Fibroblast of skin of left biceps (primary cell): Measurements from ENCODE around the gene XPOT.
A peak's percentile ranks its signal among the peaks of the same experiment; 100 is the strongest.

Source experiments
- DNase-seq, 2 experiments: peaks; one replicate each; pipeline ENCODE4 v3.0.0-alpha.2; 2013; ENCODE audit warnings: low read depth in 2 of 2

XPOT gene

DNA sequence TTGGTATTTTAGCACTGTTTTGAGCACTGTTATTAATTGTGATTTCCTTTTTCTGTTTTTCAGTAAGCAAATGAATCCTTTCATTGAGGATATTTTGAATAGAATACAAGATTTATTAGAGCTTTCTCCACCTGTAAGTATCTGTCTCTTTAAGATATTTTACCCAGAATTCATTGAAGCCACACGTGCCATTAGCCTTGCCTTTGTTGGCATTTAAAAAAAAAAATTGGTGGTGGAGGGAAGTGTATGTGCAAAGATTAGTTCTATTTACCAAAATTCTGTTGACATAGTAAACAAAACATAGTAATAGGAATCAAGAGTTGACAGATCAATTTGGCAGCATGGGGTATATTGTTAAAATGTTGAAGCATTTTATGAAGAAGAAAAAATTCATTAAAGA lies 23.8 kb downstream of the XPOT start:
- no peak for DNase-seq

DNA sequence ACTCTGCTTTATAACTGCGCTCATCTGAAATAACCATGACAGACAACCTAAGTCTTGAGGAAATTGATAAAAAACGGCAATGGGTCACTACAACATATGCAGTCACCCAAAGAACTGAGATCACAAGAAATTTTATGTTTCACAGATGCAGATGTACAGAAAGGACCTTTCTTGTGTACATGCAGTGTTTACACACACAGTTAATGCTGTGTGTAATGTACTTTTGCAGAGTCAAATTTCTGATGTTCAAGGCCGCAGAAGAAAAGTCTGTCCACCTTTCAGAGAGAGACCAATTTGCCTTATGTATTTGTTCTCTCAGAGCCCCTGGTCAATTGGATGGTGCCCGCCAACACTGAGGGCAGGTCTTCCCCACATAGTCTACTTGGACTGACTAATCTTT lies 24.8 kb downstream of the XPOT start:
- no peak for DNase-seq

DNA sequence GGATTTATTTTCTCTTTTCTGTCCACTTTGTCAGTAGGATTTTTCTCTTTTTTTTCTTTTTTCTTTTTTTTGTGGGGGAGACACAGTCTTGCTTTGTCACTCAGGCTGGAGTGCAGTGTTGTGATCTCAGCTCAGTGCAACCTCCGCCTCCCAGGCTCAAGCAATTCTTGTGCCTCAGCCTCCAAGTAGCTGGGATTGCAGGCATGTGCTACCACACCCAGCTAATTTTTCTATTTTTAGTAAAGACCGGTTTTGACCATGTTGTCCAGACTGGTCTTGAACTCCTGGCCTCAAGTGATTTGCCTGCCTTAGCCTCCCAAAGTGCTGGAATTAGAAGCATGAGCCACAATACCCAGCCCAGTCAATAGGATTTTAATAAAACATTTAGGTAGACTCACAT lies 26.7 kb downstream of the XPOT start:
- no peak for DNase-seq

DNA sequence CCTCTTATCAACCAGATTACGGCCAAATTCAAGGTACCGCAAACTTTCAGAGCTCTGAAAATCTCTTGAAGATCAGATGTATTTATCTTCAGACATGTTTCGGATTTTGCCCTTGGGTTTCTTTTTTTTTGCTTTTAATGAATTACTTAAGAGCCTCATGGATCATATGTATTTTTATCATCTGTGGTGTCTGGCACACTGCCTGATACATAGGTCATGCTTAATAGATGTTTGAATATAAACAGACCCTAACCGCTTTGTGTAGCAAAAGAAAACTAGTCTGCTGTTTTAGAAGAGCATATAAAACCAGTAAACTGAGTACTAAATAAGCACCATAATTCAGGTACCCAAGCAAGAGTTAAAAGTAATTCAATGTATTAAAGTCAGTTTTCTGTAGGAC lies 27.6 kb downstream of the XPOT start:
- no peak for DNase-seq

DNA sequence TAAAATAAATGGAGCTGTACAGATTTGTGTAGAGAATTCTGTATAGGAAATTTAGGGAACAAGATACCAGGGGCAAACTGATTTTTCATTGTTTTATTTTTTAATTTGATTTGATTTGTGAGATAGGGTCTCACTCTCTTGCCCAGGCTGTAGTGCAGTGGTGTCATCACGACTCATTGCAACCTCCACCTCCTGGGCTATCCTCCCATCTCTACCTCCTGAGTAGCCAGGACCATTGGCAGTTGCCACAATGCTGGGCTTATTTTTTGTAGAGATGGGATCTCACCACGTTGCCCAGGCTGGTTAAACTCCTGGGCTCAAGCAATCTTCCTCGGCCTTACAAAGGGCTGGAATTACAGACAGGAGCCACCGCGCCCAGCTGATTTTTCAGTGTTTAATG lies 29.7 kb downstream of the XPOT start:
- DNase-seq: no peak

DNA sequence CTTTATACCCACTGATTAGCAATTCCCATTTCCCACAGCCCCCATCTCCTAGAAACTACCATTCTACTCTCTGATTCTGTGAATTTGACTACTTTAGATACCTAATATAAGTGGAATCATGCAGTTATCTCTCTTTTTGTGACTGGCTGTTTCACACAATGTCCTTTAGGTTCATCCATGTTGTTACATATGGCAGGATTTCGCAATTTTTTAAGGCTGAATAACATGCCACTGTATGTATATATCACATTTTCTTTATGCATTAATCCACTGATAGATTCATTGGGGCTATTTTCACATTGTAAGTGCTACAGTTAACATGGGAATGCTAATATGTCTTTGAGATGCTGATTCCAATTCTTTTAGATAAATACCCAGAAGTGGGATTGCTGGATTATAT lies 35.9 kb downstream of the XPOT start:
- DNase-seq: no peak

DNA sequence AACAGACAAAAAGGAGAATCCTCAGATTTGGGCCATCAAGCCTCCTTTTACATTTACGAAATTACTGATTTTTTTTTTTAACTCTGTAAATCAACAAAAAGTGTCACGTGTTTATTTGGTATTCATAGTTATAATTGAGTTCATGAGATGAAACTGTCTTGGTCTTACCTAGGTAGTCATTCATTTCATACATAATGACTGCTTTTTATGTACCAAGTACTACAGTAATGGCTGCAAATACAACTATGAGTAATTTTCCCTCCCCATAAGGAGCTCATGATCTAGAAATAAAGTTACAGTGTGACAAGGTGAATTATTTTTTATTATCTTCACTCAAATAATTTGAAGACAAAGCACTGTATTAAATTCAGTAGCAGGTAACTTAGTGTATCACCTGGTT lies 41.3 kb downstream of the XPOT start:
- DNase-seq: no peak

DNA sequence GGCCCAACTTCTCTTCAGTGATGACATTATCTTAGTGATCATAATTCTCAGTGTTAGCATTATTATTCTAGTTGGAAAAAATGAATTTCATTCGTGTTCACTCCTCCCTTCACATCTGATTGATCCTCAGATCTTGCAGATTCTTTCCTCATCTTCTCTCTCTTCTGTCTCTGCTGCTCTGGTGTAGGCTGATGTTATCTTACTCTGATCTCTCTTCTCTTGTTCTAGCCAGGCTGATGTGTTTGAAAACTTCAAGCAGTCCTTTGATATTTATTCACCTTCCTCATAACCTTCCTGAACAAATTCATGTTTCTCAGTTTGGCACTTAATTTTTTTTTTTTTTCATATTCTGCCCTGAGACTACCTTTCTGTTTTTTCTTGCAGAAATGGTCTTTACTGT lies 42.1 kb downstream of the XPOT start:
- DNase-seq: no peak

DNA sequence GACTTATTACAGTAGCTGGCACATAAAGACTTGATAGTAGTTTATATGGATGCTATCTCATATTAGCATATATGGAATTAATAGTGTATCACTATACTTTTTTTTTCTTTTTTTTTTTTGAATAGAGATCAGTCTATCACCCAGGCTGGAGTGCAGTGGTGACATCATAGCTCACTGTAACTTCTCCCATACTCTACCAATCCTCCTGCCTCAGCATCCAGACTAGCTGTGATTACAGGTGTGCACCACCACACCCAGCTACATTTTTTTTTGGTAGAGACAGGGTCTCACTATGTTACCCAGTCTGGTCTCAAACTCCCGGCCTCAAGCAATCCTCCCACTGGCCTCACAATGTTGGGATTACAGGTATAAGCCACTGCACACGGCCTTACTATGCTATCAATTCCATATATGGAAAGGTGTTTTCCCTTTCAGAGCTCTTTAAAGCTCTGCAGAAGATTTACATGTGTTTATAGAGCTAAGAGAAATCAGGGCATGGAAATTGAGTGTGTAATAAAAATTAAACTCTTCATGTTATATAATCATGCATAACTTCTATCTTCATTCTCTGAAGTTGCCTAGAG lies 46.0 kb downstream of the XPOT start:
- DNase-seq: no peak

DNA sequence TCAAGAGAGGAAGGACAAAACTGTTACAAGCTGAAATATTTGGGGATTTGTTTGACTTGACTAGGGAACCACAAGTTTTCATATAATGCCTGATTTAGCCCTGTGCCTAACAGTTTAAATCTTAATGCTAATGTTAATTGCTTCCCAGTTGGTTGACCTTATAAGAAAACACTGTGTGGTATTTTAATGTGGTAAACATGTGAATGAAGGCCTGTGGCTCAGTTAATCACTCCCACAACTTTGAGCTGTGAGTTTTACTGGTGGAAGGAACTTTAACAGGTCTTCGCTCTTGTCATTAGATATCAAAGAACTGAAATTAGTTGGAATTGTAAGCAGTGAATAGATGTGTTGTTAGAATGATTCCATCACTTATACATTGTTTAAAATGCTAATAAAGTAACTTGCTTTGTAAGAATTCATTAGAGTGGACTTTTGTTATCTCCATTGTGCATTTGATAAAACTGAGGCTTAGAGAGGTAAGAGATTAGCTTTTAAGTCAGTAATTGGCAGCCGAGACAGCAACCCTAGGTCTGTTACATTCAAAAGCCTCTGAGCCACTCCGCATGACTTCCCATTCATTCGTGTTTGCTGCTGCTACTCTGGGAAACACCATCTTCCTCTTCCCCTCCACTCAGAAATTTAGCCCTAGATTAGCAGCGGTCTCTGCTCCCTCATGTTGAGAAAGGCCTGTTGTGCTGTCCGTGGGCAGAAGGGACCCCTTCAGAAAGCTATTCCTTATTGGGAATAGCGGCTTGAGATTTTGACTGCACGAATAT lies 46.7 kb downstream of the XPOT start:
- no peak for DNase-seq

DNA sequence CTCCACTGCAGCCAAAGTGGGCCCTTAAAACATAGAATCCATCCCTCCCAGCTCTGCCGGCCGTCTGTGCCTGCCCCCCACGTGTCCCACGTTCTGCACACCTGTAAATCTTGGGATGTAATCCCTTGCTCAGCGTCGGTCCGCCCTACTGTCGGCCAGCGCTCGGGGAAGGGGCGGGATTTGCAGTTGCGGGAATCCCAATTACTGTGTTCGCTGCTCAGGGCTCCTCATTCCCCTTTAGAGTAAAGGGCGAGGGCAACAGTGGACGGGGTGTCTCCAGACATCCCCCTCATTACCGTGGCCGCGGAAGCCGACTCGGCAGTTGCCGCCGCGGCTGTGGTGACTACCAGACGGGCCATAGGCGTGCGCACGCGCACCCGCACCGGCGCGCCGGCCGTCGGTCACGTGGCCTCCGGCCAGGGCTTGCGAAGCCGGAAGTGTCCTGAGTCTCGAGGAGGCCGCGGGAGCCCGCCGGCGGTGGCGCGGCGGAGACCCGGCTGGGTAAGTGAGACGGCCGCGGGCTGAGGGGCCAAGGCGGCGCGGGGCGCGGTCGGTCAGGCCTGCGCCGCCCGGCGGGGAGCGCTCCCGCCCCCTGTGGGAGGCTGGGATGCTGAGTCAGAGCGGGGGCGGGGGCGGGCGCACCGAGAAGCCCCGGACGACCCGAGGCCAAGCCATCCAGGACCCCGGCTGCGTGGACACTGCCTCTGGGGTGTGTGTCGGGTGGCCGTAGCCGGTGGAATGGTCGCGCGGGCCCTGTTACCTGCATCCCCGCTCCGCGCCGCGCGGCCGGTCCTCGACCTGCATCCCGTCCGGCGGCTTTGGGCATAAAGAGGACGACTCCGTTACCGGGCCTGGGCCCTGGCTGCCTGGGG lies 47.7 kb downstream of the XPOT start, which contains the start of gene TBK1:
TSS of gene TBK1 (plus strand) at position 434 of the 872 bp plus-strand sequence. CDS start 3,751 bp downstream, outside the sequence.
- DNase-seq: peak in 1 of 2 experiments; percentile 40

DNA sequence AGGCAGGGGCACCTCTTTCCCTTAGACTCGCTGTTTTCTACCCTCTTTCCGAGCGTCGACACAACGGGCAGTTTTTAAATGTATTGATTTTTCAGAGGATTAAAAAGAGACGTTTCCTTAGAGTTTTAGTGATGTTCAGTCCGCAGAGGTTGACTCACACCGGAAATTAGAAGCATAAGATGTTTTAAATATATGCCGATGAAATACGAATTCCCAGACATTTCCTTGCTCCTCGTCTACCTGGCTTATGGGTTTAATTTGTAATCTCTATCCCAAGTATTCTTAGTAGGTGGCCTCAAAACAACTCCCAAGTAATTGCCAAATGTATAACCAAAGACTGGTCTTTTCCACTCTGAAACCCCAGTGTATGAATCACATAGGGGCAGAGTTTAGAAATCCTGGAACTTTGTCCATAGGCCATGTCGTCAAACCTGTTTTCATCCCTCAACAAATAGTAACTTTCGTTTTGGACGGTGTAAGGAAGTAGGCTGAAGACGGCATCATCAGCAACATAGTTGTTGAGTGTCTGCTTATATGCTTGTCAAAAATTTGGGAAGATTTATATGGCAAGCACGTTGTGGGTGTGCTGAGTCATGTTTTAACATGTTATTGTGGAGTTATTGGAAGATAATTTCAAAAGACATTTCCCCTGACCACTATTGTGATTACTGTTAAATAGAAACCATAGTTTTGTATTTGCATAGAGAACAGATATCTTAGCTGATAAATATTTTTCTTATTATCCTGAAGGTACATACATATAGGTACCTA lies 48.6 kb downstream of the XPOT start:
- DNase-seq: peak; percentile 50 to 56

DNA sequence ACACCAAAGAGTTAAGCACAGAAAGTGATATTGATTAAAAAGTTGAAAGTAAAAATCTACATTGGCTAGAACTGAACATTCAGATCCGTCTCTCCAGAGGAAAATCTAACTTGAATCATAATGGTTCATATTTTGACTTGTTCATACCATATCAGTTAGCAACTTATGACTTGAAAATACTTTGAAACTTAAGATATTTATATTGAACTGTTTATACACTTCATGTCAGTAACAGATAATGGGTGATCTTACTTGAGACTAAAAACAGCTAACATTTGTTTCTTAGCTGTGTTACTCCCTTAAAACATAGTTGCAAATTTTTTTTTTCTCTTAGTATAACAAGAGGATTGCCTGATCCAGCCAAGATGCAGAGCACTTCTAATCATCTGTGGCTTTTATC lies 51.3 kb downstream of the XPOT start:
- DNase-seq: no peak

DNA sequence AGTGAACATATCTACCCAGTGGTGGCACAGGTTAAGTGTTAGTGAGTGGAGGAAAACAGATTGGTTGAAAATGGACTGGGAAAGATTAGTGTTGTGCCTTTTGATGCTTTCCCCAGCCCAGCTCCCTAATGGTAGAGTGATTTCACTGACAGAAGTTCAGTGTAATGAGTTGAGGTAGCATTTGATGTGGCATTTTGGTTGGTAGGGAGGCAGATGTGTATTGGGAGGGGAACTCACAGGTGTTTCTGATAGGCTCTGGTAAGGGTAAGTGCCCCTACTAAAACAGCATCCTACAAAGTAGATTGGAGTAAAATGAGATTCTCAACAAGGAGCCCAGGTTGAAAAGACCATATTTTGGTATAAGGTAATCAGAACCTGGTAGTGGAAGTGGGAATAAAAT lies 51.9 kb downstream of the XPOT start:
- DNase-seq: no peak

DNA sequence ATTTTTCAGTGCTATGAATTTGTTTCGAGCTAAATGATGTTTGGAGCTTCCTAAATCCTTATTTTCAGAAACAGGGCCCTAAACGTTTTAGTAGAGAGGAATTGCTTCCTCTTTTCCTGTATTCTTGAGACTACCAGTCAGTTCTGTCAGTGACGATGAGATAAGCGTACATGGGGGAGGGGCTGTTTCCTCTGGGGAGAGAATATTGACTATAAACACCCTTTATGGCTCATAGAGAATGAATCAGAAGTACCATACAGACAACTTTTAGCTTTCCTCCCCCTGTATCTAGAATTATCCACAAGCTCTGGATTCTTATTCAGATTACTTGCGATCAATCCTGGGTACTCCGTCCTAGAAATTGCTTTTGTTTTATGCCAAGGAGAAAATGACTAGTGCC lies 52.8 kb downstream of the XPOT start:
- DNase-seq: no peak

DNA sequence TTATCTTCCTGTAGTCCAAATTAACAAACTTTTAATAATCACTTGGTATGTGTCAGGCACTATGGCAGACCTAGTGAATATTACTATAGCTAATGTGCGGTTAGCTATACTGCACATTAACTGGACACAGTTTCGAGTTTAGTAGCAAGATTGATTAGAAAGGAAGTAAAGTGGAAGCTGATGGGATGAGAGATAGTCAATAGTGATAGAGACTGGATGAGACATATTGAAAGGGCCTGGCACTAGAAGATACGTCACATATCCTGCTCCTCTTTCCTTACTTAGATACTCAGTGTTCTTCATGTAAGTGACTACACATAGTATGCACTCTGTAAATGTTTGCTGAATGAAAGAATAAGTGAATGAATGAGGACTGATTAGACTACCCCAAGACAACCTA lies 53.3 kb downstream of the XPOT start:
- DNase-seq: no peak

DNA sequence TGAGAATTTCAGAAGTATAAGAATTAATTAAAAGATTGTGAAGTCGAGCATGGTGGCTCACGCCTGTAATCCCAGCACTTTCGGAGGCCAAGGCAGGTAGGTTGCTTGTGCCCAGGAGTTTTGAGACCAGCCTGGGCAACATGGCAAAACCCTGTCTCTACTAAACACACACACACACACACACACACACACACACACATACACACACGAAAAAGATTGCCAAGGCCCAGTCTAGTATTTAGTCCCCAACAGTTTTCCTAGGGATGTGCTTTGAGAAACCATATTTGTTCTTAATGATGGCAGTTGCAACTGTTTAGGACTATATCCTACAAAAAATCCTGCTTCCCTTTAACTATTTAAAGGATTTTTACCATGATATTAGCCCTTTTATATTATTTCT lies 53.7 kb downstream of the XPOT start:
- no peak for DNase-seq

DNA sequence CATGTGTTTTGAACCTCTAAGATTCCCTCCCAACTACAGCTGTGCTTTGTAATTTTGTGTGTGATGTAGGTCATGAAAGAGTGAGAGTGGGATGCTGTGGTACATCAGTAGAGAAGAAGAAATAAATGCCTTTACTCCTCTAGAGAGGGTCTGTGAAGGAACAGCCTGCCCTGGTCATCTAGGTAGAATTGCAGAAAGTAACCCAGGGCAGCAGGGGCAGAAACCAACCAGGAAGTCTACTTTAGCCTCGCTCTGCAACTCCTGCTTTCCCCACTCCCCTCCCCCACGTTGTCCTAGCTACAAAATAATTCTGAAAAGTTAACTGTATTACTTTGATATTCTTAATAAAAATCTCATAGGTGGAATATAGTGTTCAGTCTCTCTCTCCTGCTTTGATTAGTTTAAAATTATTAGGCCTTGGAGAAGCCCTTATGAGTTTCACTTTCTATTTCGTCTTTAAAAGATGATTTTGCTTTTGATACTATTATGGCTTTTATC lies 55.3 kb downstream of the XPOT start:
- no peak for DNase-seq

DNA sequence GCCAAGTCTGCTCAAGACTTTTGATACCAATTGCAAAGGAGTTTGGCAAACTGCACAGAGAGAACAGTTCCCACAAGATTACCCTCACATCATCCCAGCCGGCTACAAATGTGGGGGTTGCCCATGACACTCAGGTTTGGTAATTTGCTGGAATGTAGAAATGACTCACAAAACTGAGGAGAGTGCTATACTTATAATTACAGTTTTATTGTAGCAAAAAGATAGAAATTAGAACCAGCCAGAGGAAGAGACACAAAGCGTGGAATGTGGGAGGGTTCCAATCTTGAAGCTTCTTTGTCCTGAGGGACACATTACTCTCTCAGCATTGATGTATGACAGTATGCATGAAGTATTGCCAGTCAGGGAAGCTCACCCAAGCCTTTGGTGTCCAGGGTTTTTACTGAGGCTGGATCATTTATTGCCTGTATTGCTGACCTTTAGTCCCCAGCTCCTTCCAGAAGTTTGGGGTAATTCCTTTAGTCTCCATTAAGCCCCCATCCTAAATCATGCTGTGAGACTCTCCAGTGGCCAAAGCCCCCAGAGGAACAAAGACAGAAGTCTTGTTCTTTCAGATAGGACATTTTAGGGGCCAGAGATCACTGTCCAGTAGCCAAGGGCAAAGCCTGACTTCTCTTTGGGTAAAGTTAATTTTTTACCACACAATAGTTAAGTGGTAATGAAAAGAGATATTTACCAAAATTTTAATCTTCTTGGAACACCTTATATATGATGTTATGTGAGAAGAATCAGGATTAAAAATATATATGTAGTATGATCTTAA lies 57.6 kb downstream of the XPOT start:
- peak; percentile 90 to 91 for DNase-seq

DNA sequence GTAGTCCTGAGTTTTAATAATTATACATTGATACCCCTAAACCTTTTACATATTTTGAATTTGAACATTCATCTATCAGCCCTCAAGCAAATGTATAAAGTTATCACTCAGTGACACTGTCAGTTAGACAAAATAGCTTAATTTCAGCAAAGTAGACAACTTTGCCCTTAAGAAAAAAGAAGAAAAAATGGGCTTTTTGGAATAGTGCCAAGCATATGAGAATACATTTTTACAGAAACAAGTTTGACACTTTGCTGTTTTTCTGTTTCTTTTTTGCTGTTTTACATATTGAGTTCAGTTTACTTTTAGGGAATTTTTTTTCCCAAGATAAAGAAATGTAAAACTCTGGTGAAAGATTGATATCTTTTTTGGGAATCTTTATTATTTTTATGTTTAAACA lies 62.0 kb downstream of the XPOT start:
- no peak for DNase-seq

DNA sequence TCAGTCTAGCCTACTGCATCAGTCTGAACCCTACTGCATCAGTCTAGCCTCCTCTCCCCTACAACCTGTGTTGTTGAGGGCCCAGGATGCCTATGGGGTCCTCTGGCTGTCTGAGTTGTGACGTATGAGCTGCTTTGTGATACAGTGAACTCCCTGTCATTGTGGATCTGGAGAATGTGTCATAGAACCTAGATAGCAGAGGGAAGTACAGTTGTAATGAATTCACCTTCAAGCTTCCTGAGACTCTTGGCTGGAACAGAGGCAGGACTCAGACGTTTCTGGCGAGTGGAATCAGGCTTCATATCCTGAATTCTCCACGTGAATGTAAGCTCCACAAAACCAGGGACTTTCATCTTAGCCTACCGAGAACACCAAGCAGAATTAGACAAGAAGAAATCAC lies 64.8 kb downstream of the XPOT start:
- no peak for DNase-seq
